GM19099 (cell line): Measurements from ENCODE around the gene ZBTB11.

Experiments
- POLR2A ChIP-seq: IDR thresholded peaks from 3 replicates; pipeline ENCODE4 v1.6.1; 2011; ENCODE audit warnings: low read depth; ENCODE audit not compliant: insufficient read length; ENCODE audit errors: extremely low read depth

ZBTB11 gene

GRCh38 chr3:101632586-101632985 lies 44.3 kb downstream of the ZBTB11 start:
- no peak for TF ChIP-seq POLR2A

GRCh38 chr3:101631098-101631796 lies 45.7 kb downstream of the ZBTB11 start:
- TF ChIP-seq POLR2A = no peak

GRCh38 chr3:101629219-101629618 lies 47.7 kb downstream of the ZBTB11 start:
- TF ChIP-seq POLR2A = no peak

GRCh38 chr3:101625879-101626278 lies 51.1 kb downstream of the ZBTB11 start:
- no peak for TF ChIP-seq POLR2A

- no peak for TF ChIP-seq POLR2A
These were observed 52.1 kb downstream of the ZBTB11 start for GRCh38 chr3:101624857-101625256.

GRCh38 chr3:101623656-101624055 lies 53.3 kb downstream of the ZBTB11 start:
- TF ChIP-seq POLR2A = no peak

- TF ChIP-seq POLR2A = no peak
These were observed 57.2 kb downstream of the ZBTB11 start for GRCh38 chr3:101619734-101620133.

- TF ChIP-seq POLR2A = no peak
These were observed 58.2 kb downstream of the ZBTB11 start for GRCh38 chr3:101618726-101619125.

GRCh38 chr3:101617478-101617877 lies 59.5 kb downstream of the ZBTB11 start:
- no peak for TF ChIP-seq POLR2A

GRCh38 chr3:101615525-101615924 lies 61.4 kb downstream of the ZBTB11 start:
- TF ChIP-seq POLR2A = no peak

GRCh38 chr3:101611023-101611422 lies 65.9 kb downstream of the ZBTB11 start:
- TF ChIP-seq POLR2A = no peak

GRCh38 chr3:101603184-101603583 lies 73.7 kb downstream of the ZBTB11 start:
- no peak for TF ChIP-seq POLR2A

GRCh38 chr3:101602731-101603130 lies 74.2 kb downstream of the ZBTB11 start:
- no peak for TF ChIP-seq POLR2A
